Fibroblast of skin of abdomen (primary cell): ENCODE measurements around the gene CEP44.
"Not testable (repeated sequence)": the region's sequence is repeated elsewhere in the genome, so short reads cannot be mapped to it uniquely, and the experiment has no call there.

Source experiments
- DNase-seq: peaks from one replicate; pipeline ENCODE4 v3.0.0-alpha.2; 2013

Gene CEP44

GRCh38 chr4:174324725-174325124, 41.0 kb downstream of the CEP44 start:
- DNase-seq: peak; percentile 40

- DNase-seq: peak; percentile 71
Observed at GRCh38 chr4:174332741-174333493, 49.2 kb downstream of the CEP44 start.

- no peak for DNase-seq
Observed at GRCh38 chr4:174334628-174335027, 50.9 kb downstream of the CEP44 start.

GRCh38 chr4:174340714-174341113, 57.0 kb downstream of the CEP44 start:
- DNase-seq: peak; percentile 84

- DNase-seq: no peak
Observed at GRCh38 chr4:174349156-174349555, 65.4 kb downstream of the CEP44 start.

- no peak for DNase-seq
Observed at GRCh38 chr4:174352061-174352819, 68.5 kb downstream of the CEP44 start.

- DNase-seq: no peak
Observed at GRCh38 chr4:174357321-174357720, 73.6 kb downstream of the CEP44 start.

GRCh38 chr4:174358410-174358809, 74.7 kb downstream of the CEP44 start:
- no peak for DNase-seq

- peak; percentile 75 for DNase-seq
Observed at GRCh38 chr4:174358829-174359228, 75.1 kb downstream of the CEP44 start.

- DNase-seq: no peak
Observed at GRCh38 chr4:174362340-174362739, 78.6 kb downstream of the CEP44 start.

- DNase-seq: not testable (repeated sequence)
Observed at GRCh38 chr4:174363782-174364181, 80.1 kb downstream of the CEP44 start.

- peak; percentile 40 for DNase-seq
Observed at GRCh38 chr4:174365018-174365587, 81.4 kb downstream of the CEP44 start.

- DNase-seq: no peak
Observed at GRCh38 chr4:174369985-174370384, 86.3 kb downstream of the CEP44 start.

- no peak for DNase-seq
Observed at GRCh38 chr4:174373821-174374220, 90.1 kb downstream of the CEP44 start.

GRCh38 chr4:174375422-174375821, 91.7 kb downstream of the CEP44 start:
- no peak for DNase-seq

GRCh38 chr4:174377613-174378012, 93.9 kb downstream of the CEP44 start:
- DNase-seq: no peak

- DNase-seq: no peak
Observed at GRCh38 chr4:174378951-174379350, 95.2 kb downstream of the CEP44 start.

GRCh38 chr4:174380206-174380605, 96.5 kb downstream of the CEP44 start:
- not testable (repeated sequence) for DNase-seq

- DNase-seq: no peak
Observed at GRCh38 chr4:174380699-174381439, 97.2 kb downstream of the CEP44 start.

- DNase-seq: no peak
Observed at GRCh38 chr4:174381440-174381800, 97.7 kb downstream of the CEP44 start.
